Esophagus squamous epithelium (tissue), 5 donors: ENCODE measurements around the gene ZNF77. TPM values are rescaled to one million over a fixed set of nuclear protein-coding genes. Genes with fewer than 3 reads are reported as not detected.
"Not testable (repeated sequence)": the region's sequence is repeated elsewhere in the genome, so short reads cannot be mapped to it uniquely, and the experiment has no call there.

ENCODE experiments used
- DNase-seq: peaks from one replicate; lab custom pipeline; 2025; lab: John Stamatoyannopoulos, UW
- H3K27ac ChIP-seq, 4 donors: fragments of 200-600 bp; sonication (generic); one replicate each; pipeline ENCODE4 v1.5.1; 2016 to 2019; ENCODE audit warnings: mild to moderate bottlenecking in 1 of 4
- H3K27me3 ChIP-seq, 4 donors: fragments of 200-600 bp; sonication (generic); 1 replicate in 3 of 4; 2 replicates in 1 of 4; pipeline versions ENCODE4 v1.5.1 to v1.6.0; 2017 to 2021; ENCODE audit warnings: antibody characterized with exemption in 1 of 4
- H3K36me3 ChIP-seq, 3 donors: fragments of 200-600 bp; sonication (generic); one replicate each; pipeline ENCODE4 v1.5.1; 2016 to 2019
- H3K4me1 ChIP-seq, 3 donors: fragments of 200-600 bp; sonication (generic); one replicate each; pipeline ENCODE4 v1.5.1; 2017 to 2019
- H3K4me3 ChIP-seq, 4 donors: fragments of 200-600 bp; sonication (generic); 1 replicate in 3 of 4; 2 replicates in 1 of 4; pipeline ENCODE4 v1.5.1; 2016 to 2019; ENCODE audit warnings: mild to moderate bottlenecking in 2 of 4, moderate library complexity in 1 of 4
- H3K9me3 ChIP-seq, 3 donors: fragments of 200-600 bp; sonication (generic); one replicate each; pipeline ENCODE4 v1.5.1; 2016 to 2019
- CTCF ChIP-seq, 6 experiments: fragments of 450-650 bp in 4 of 6; fragments of 200-600 bp in 2 of 6; sonication (generic) in 2 of 6; IDR thresholded peaks; one replicate each; pipeline ENCODE4 v1.5.1; 2016 to 2019; ENCODE audit warnings: antibody characterized with exemption in 6 of 6, mild to moderate bottlenecking in 4 of 6, moderate library complexity in 4 of 6
- POLR2A ChIP-seq, 4 donors: fragments of 450-650 bp; IDR thresholded peaks; one replicate each; pipeline ENCODE4 v1.6.1; 2017; ENCODE audit warnings: antibody characterized with exemption in 4 of 4, mild to moderate bottlenecking in 4 of 4, moderate library complexity in 3 of 4
- WGBS, 2 donors: methylation state at CpG; one replicate each; pipeline ENCODE4 v1.1.5; 2018; 5-methylcytosine and 5-hydroxymethylcytosine counted together
- intact Hi-C: fragments of 100-400 bp; cut with DNase I; formaldehyde crosslinking; loops from one replicate; pipeline ENCODE4 v1.15.0; 2022
- total RNA-seq, 4 donors: library from RNA; depleted of rRNA; stranded (reverse); fragments of >200 nt; gene quantifications; one replicate each; pipeline ENCODE4 v1.1.0, GENCODE V29; 2016
- donor health status: DM: yes; HTN: yes; CAD: no.

ZNF77 gene
- total RNA-seq, 4 donors from 2014 or later: 3.1 to 5.9 (median 4.5) TPM

GRCh38 chr19:2942928-2943640 is 1.7 kb downstream of the ZNF77 start:
- no peak for TF ChIP-seq CTCF (IDR thresholded peaks at IDR 0.05)
- no peak for TF ChIP-seq POLR2A (IDR thresholded peaks at IDR 0.05)
- Histone ChIP-seq H3K9me3 (no peaks in the 10 kb centered on the region), H3K27me3 (no peaks in the 10 kb centered on the region), H3K36me3 (peaks cover 0 to 18% (median 0%) of the 10 kb centered on the region in 3 donors), H3K4me1 (peaks cover 4 to 32% (median 13%) of the 10 kb centered on the region in 3 donors), H3K4me3 (no peak overlapping the region), H3K27ac (no peak overlapping the region)
- intact Hi-C loops: loop anchor here (10.0 kb wide), 1 partner anchor 48 kb away; no protein-coding TSS in a partner anchor
- DNase-seq: no peak
- 72 to 82% methylated on average over 14 of the region's 14 CpGs for WGBS, 2 donors

DNA sequence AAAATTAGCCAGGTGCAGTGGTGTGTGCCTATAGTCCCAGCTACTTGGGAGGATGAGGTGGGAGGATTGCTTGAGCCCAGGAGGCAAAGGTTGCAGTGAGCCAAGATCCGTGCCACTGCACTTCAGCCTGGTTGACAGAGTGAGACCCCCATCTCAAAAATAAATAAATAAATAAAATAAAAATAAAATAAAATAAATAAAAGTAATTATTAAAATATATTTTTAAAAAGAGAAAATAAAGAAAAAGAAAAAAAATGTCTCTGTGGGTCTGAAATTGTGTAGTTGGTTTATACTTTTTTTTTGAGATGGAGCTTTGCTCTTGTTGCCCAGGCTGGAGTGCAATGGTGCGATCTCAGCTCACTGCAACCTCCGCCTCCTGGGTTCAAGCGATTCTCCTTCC is 8.9 kb downstream of the ZNF77 start:
- intact Hi-C loops: not testable (repeated sequence)
- H3K36me3 ChIP-seq: peaks cover 27 to 83% (median 28%) of the 10 kb centered on the region in 3 donors

GRCh38 chr19:2933490-2933910 is 11.3 kb downstream of the ZNF77 start:
- WGBS, 2 donors: 95 to 96% methylated on average over 17 to 18 of the region's 18 CpGs
- Histone ChIP-seq H3K4me1 (no peaks in the 10 kb centered on the region), H3K27ac (no peak overlapping the region), H3K9me3 (peaks cover 0 to 60% (median 32%) of the 10 kb centered on the region in 3 donors), H3K36me3 (peaks cover 27 to 75% (median 28%) of the 10 kb centered on the region in 3 donors), H3K27me3 (no peaks in the 10 kb centered on the region), H3K4me3 (no peak overlapping the region)
- no peak for TF ChIP-seq POLR2A (IDR thresholded peaks at IDR 0.05)
- no peak for TF ChIP-seq CTCF (IDR thresholded peaks at IDR 0.05)
- DNase-seq: no peak
- intact Hi-C loops: no loop called here

More for the DNA sequence above, 8.9 kb downstream of the ZNF77 start:
- WGBS, 2 donors: 98 to 100% methylated on average over 4 of the region's 4 CpGs
- not testable (repeated sequence) for H3K27me3 ChIP-seq, H3K27ac ChIP-seq, H3K4me1 ChIP-seq, DNase-seq, H3K4me3 ChIP-seq
- peaks cover 0 to 56% (median 28%) of the 10 kb centered on the region in 3 donors for H3K9me3 ChIP-seq

GRCh38 chr19:2927032-2927430 is 17.7 kb downstream of the ZNF77 start:
- Histone ChIP-seq H3K4me3 (no peak overlapping the region), H3K27me3 (no peaks in the 10 kb centered on the region), H3K27ac (no peak overlapping the region), H3K36me3 (peaks cover 0 to 20% (median 0%) of the 10 kb centered on the region in 3 donors), H3K9me3 (peaks cover 0 to 16% (median 5%) of the 10 kb centered on the region in 3 donors), H3K4me1 (peaks cover 0 to 19% (median 4%) of the 10 kb centered on the region in 3 donors)
- whole genome bisulfite sequencing, 2 donors: 90 to 94% methylated on average over 9 to 11 of the region's 18 CpGs
- no peak for DNase-seq
- no peak for TF ChIP-seq POLR2A (IDR thresholded peaks at IDR 0.05)
- no peak for TF ChIP-seq CTCF (IDR thresholded peaks at IDR 0.05)
- intact Hi-C loops: no loop called here

- intact Hi-C loops: no loop called here
- Histone ChIP-seq H3K4me3 (no peak overlapping the region), H3K27ac (no peak overlapping the region), H3K4me1 (peaks cover 0 to 19% (median 4%) of the 10 kb centered on the region in 3 donors), H3K27me3 (no peaks in the 10 kb centered on the region), H3K36me3 (peaks cover 0 to 17% (median 0%) of the 10 kb centered on the region in 3 donors), H3K9me3 (peaks cover 0 to 11% (median 5%) of the 10 kb centered on the region in 3 donors)
- WGBS, 2 donors: 93 to 94% methylated on average over 9 to 12 of the region's 53 CpGs
- no peak for DNase-seq
- TF ChIP-seq POLR2A (IDR thresholded peaks at IDR 0.05): no peak
- no peak for TF ChIP-seq CTCF (IDR thresholded peaks at IDR 0.05)
Observed at GRCh38 chr19:2926341-2927031, 18.3 kb downstream of the ZNF77 start.
